HUES6 (cell line): Measurements from ENCODE around the gene DNAJA2.
"Not testable (repeated sequence)": the region's sequence is repeated elsewhere in the genome, so short reads cannot be mapped to it uniquely, and the experiment has no call there.

Source experiments
- H3K27ac ChIP-seq: 2 replicates; pipeline ENCODE4 v1.7.0; 2013; ENCODE audit warnings: low read depth, mild to moderate bottlenecking, low read length, inconsistent platforms
- H3K27me3 ChIP-seq: 2 replicates; pipeline ENCODE4 v1.6.1; 2013; ENCODE audit warnings: low read length; ENCODE audit not compliant: control insufficient read depth, insufficient read depth
- H3K36me3 ChIP-seq: 2 replicates; pipeline ENCODE4 v1.6.1; 2013; ENCODE audit warnings: low read length; ENCODE audit not compliant: control insufficient read depth, insufficient read depth
- H3K4me1 ChIP-seq: 2 replicates; pipeline ENCODE4 v1.6.1; 2013; ENCODE audit warnings: low read length; ENCODE audit not compliant: control insufficient read depth, insufficient read depth
- H3K4me3 ChIP-seq: 2 replicates; pipeline ENCODE4 v1.5.1; 2013; ENCODE audit warnings: low read depth, low read length
- H3K9ac ChIP-seq: one replicate; pipeline ENCODE4 v1.6.1; 2013; ENCODE audit warnings: mild to moderate bottlenecking, low read length
- H3K9me3 ChIP-seq: 2 replicates; pipeline ENCODE4 v1.6.1; 2013; ENCODE audit warnings: low read depth, low read length; ENCODE audit not compliant: control insufficient read depth, insufficient read depth

DNAJA2 gene

DNA sequence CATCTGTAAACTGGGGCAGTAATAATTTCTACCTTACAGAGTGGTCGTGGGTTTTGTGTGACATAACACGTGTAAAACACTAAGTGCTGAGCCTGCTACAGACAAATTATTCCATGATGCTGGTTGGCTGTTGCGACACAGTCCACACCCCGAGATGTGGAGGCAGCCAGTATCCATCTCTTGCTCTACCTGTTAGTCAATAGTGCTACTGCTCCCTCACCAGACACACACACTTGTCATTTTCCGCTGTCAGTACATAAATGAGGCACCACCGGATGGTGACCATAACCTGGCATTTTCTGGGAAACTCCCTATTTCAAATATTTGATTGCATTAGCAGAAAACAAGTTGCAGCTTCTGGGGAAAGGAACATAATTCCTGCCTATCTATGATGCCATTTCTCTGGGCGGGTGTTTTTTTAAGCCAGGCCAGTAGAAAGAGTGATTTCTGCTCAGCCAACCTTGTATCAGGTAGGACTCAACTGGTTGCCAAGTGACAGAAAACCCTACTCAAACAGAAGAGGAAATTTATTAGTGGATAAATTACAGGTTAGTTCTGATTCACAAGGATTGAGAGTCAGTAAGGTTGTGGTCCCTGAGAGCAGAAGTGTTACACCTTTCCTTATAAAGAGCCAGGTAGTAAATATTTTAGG, 24.1 kb downstream of the DNAJA2 start:
- Histone ChIP-seq H3K4me3 (no peak overlapping the region), H3K9me3 (no peaks in the 10 kb centered on the region), H3K9ac (no peak overlapping the region), H3K27me3 (no peaks in the 10 kb centered on the region), H3K27ac (no peak overlapping the region), H3K4me1 (no peaks in the 10 kb centered on the region), H3K36me3 (no peaks in the 10 kb centered on the region; the same call in 1 of the 2 replicates)

GRCh38 chr16:46948548-46949166, 24.8 kb downstream of the DNAJA2 start:
- no peak overlapping the region for H3K4me3 ChIP-seq
- no peaks in the 10 kb centered on the region for H3K4me1 ChIP-seq
- H3K27ac ChIP-seq = no peak overlapping the region
- no peak overlapping the region for H3K9ac ChIP-seq
- H3K9me3 ChIP-seq = no peaks in the 10 kb centered on the region
- H3K27me3 ChIP-seq = no peaks in the 10 kb centered on the region
- H3K36me3 ChIP-seq = no peaks in the 10 kb centered on the region

DNA sequence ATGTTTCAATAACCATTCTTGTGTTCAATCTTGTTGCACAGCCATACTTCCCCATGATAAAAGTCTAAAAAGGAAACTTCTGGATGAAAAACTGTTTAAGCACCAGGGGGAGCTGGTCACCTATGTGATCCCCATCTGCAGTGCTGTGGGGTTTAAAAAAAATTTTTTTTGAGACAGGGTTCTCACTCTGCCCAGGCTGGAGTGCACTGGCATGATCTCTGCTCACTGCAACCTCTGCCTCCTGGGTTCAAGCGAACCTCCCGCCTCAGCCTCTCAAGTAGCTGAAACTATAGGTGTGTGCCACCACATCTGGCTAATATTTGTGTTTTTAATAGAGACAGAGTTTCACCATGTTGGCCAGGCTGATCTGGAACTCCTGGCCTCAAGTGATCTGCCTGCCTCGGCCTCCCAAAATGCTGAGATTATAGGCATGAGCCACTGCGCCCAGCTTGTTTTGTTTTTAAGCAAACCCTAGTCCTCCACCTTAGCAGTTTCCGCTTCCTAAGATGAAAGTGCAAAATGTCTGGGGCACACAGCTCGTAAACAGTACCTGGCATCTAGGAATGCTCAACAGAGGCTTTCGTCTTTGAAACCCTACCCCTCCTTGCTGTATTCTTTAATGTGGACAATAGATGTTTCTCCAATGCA, 25.4 kb downstream of the DNAJA2 start:
- Histone ChIP-seq H3K9me3 (no peaks in the 10 kb centered on the region), H3K4me3 (no peak overlapping the region), H3K27me3 (no peaks in the 10 kb centered on the region), H3K36me3 (no peaks in the 10 kb centered on the region), H3K4me1 (no peaks in the 10 kb centered on the region), H3K9ac (no peak overlapping the region), H3K27ac (no peak overlapping the region)

DNA sequence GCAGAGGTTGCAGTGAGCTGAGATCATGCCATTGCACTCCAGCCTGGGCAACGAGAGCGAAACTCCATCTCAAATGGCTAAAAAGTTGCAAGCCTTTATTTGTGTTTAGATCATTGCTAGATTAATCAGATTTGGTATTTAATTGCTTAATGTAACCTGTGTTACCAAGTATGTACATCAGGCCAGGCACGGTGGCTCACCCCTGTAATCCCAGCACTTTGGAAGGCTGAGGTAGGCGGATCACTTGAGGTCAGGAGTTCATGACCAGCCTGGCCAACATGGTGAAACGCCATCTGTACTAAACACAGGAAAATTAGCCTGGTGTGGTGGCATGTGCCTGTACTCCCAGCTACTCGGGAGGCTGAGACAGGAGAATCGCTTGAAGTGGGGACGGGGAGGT, 28.8 kb downstream of the DNAJA2 start:
- not testable (repeated sequence) for H3K9me3 ChIP-seq, H3K9ac ChIP-seq, H3K4me1 ChIP-seq, H3K4me3 ChIP-seq, H3K27ac ChIP-seq, H3K36me3 ChIP-seq, H3K27me3 ChIP-seq

- Histone ChIP-seq H3K27ac (no peak overlapping the region), H3K4me3 (no peak overlapping the region), H3K36me3 (no peaks in the 10 kb centered on the region), H3K9me3 (no peaks in the 10 kb centered on the region), H3K4me1 (no peaks in the 10 kb centered on the region), H3K9ac (no peak overlapping the region), H3K27me3 (no peaks in the 10 kb centered on the region)
These were observed 35.9 kb downstream of the DNAJA2 start for GRCh38 chr16:46937536-46937935.

DNA sequence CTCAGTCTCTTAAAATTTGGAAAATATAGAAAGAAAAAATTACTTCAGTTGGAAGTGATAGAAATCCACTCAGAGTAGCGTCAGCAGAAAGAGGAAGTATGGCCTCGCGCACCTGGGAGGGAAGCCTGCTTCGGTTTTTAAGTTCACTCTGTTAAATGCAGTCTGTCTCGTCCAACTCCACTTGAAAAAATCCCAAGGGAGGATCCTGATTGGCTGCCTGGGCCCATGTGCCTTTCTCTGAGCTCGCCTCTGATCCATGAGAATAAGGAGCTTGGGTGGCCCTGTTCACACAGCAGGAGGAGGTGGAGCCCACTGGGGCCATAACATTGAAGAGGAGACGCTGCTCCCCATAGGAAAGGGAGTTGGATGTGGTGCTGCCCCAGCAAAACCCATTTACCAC, 40.7 kb downstream of the DNAJA2 start:
- Histone ChIP-seq H3K4me1 (no peaks in the 10 kb centered on the region), H3K27me3 (no peaks in the 10 kb centered on the region), H3K9me3 (no peaks in the 10 kb centered on the region), H3K27ac (no peak overlapping the region), H3K36me3 (peaks cover 32% of the 10 kb centered on the region), H3K9ac (no peak overlapping the region), H3K4me3 (no peak overlapping the region)

DNA sequence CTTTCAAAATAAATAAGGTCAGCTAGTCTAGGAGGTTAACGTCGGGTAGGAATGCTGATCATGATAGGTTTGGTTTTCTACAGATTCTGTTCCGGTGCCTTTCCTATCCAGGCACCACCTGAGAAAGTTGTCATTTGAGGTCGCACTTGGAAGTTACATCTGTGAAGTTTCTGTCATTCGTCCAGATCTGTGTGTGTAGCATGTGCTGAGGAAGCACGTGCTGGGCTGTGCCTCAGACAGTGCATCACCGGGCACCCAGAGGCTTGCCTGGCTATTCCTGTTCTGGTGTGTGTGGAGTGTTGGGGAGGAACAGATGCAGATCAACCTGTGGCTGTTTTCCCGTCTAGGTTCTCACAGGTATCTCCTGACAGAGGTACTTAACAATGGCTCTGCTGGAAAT, 42.6 kb downstream of the DNAJA2 start:
- peaks cover 49% of the 10 kb centered on the region for H3K36me3 ChIP-seq
- H3K4me3 ChIP-seq = no peak overlapping the region
- no peak overlapping the region for H3K27ac ChIP-seq
- no peaks in the 10 kb centered on the region for H3K9me3 ChIP-seq
- no peak overlapping the region for H3K9ac ChIP-seq
- H3K4me1 ChIP-seq = no peaks in the 10 kb centered on the region
- no peaks in the 10 kb centered on the region for H3K27me3 ChIP-seq

DNA sequence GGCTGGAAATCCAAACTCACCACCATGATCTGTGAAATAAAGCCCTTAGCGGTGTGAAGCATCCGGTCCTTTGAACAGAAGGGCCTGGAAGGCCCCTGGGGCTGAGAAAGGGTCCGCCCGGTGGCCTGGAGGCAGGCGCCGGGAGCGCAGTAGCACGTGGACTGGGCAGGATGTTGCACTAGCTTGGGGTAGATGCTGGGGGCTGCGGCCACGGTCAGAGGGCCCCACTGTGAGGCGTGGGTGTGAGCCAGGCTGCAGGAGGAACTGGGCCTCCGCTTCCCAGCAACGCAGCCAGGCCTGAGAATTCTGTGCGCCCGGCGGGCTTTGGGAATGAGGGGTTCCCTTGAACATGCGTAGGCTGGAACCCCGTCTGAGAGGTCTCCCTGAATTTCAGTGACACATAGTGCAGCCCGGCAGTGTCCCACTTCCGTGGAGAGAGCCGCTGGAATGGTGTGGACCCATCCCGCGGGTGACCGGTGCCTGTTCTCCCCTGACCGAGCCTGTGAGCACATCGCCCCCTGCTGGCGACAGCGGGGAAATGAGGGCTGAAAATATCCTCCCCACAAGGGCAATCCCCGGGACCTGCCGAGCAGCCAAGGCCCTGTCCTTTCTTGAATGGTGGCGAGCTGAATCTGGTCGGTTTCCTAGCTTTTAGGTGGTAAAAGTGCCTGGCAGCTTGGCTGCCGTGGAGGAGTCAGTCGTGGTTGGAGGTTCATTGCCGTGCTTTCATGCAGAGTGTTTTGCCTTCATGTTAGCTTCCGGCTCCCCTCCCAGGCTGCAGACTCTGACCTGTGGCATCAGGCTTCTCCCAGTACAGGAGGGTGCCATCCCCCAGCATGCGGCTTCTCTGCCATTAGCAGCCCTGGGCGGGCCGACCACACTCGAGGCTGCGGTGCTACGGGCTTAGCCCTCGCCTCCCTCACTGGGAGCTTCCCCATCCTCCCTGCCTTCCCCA, 43.8 kb downstream of the DNAJA2 start:
- Histone ChIP-seq H3K4me3 (no peak overlapping the region), H3K27ac (no peak overlapping the region; the same call in 1 of the 2 replicates), H3K9ac (no peak overlapping the region), H3K27me3 (no peaks in the 10 kb centered on the region), H3K9me3 (no peaks in the 10 kb centered on the region), H3K4me1 (no peaks in the 10 kb centered on the region), H3K36me3 (peaks cover 60% of the 10 kb centered on the region)

- Histone ChIP-seq H3K9ac (no peak overlapping the region), H3K27ac (no peak overlapping the region), H3K9me3 (no peaks in the 10 kb centered on the region), H3K4me1 (no peaks in the 10 kb centered on the region), H3K4me3 (no peak overlapping the region), H3K27me3 (no peaks in the 10 kb centered on the region), H3K36me3 (peaks cover 69% of the 10 kb centered on the region)
These were observed 44.7 kb downstream of the DNAJA2 start for GRCh38 chr16:46928811-46929210.

- no peaks in the 10 kb centered on the region for H3K4me1 ChIP-seq
- H3K27ac ChIP-seq = no peak overlapping the region
- no peaks in the 10 kb centered on the region for H3K27me3 ChIP-seq
- no peaks in the 10 kb centered on the region for H3K9me3 ChIP-seq
- H3K4me3 ChIP-seq = no peak overlapping the region
- H3K36me3 ChIP-seq = peaks cover 84% of the 10 kb centered on the region
- H3K9ac ChIP-seq = no peak overlapping the region
These were observed 46.2 kb downstream of the DNAJA2 start for GRCh38 chr16:46927273-46927672.
